KOPT-K1 (cell line): ENCODE measurements around the gene ARPC2.

Source experiments
- H3K27ac ChIP-seq: fragments of 200-600 bp; sonication (generic); 2 replicates; pipeline ENCODE4 v1.5.1; 2016; ENCODE audit warnings: antibody characterized with exemption, mild to moderate bottlenecking, low read depth, low read length; ENCODE audit not compliant: poor library complexity, severe bottlenecking
- H3K36me3 ChIP-seq: fragments of 200-600 bp; sonication (generic); 2 replicates; pipeline ENCODE4 v1.5.1; 2017; ENCODE audit warnings: antibody characterized with exemption, mild to moderate bottlenecking, low read length, moderate library complexity; ENCODE audit not compliant: insufficient read depth
- H3K9me3 ChIP-seq: fragments of 200-600 bp; sonication (generic); 2 replicates; pipeline ENCODE4 v1.5.1; 2017; ENCODE audit warnings: antibody characterized with exemption, low read length, mild to moderate bottlenecking; ENCODE audit not compliant: insufficient read depth, poor library complexity, severe bottlenecking

Gene ARPC2

DNA sequence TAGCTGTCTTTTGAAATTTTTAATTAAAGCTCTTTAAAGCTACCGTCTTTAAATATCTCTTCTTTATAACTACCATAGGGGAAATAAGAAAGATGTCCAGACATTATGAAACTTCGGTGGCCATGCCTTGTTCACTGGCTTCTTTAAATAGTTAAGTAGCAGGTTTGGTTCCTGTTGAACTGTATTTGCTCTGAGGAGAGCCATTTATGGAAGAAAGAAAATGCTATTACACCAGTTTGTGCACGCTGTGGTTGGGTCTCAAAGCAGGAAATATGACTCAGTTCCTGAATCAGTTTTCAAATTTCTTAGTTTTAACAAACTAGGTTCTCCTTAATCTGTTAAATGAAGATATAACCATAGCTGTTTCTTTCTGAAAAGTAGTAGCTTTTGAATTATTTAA lies 12.2 kb downstream of the ARPC2 start:
- no peaks in the 10 kb centered on the region for H3K9me3 ChIP-seq
- H3K36me3 ChIP-seq, result peaks cover 98% of the 10 kb centered on the region
- H3K27ac ChIP-seq, result peak overlapping the region; percentile 75

DNA sequence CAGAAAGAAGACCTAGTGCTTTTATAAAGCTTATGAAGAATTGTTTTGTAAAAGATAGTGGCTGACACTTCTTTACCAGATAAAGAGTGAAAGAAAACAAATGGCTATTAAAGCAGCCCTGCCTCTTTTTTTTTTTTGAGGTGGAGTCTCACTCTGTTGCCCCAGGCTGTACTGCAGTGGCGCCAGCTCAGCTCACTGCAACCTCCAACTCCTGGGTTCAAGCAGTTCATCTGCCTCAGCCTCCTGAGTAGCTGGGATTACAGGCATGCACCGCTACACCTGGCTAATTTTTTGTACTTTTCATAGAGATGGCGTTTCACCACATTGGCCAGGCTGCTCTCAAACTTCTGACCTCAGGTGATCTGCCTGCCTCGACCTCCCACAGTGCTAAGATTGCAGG lies 12.9 kb downstream of the ARPC2 start:
- Histone ChIP-seq H3K27ac (peak overlapping the region; percentile 75), H3K36me3 (peaks cover 98% of the 10 kb centered on the region), H3K9me3 (no peaks in the 10 kb centered on the region)

- H3K27ac ChIP-seq, result no peak overlapping the region
- peaks cover 98% of the 10 kb centered on the region for H3K36me3 ChIP-seq
- H3K9me3 ChIP-seq, result no peaks in the 10 kb centered on the region
Observed at GRCh38 chr2:218230882-218231281, 13.9 kb downstream of the ARPC2 start.

DNA sequence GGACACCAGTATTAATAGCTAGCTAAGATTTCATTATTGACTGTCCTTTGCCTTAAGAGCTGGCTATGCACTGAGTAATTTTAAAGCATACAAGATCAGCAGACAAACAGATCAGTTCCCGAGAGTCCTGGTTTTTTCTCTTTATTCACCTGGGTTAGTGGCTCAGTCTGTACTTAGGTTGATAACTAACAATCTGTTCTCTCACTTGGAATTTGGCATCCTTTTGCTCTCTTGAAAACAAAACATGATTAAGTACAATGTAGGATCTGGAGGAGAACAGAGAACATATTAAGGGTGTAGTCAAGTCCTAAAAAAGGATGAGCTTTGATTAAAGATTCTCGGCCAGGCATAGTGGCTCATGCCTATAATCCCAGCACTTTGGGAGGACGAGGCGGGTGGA lies 16.6 kb downstream of the ARPC2 start:
- peaks cover 98% of the 10 kb centered on the region for H3K36me3 ChIP-seq
- H3K27ac ChIP-seq, result no peak overlapping the region
- no peaks in the 10 kb centered on the region for H3K9me3 ChIP-seq

GRCh38 chr2:218234521-218234920 lies 17.5 kb downstream of the ARPC2 start:
- Histone ChIP-seq H3K27ac (no peak overlapping the region), H3K9me3 (no peaks in the 10 kb centered on the region), H3K36me3 (peaks cover 100% of the 10 kb centered on the region)

- Histone ChIP-seq H3K36me3 (peaks cover 100% of the 10 kb centered on the region), H3K27ac (no peak overlapping the region), H3K9me3 (no peaks in the 10 kb centered on the region)
Observed at GRCh38 chr2:218235017-218235416, 18.0 kb downstream of the ARPC2 start.

DNA sequence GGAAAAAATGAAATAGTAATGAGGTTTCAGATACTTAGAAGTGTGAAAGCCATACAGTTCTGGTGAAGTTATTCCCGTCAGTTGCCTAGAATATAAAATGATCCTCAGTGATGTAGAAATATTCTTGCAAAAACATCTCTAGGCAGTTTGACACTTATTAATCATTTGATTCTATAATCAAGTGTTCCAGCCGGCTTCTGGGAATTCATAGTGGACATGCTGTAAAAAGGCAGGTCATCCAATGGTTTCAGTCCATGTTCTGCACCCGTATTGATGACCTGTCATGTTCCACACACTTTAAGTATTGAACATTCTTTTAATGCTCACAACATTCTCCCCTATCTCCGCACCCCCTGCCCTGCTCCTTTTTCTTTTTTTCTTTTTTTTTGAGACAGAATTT lies 19.8 kb downstream of the ARPC2 start:
- H3K27ac ChIP-seq, result no peak overlapping the region
- no peaks in the 10 kb centered on the region for H3K9me3 ChIP-seq
- peaks cover 100% of the 10 kb centered on the region for H3K36me3 ChIP-seq

DNA sequence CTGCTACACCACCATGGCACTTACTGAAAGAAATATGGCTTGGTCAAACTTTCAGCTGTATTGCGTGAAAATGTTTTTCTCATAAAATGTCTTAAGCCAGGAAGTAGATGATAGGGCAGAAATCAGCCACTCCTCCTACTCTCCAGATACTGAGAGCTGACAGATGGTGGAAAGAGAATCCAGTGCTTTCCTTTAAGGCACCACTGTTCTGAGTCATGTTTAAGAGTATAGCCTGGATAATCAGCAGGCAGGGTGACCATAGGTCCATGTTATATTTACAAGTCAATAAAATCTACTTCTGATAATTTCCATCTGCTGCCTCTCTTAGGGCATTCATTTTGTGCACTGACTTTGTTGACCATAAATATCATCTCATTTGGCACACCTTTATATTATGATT lies 21.9 kb downstream of the ARPC2 start:
- Histone ChIP-seq H3K9me3 (no peaks in the 10 kb centered on the region), H3K27ac (no peak overlapping the region), H3K36me3 (peaks cover 100% of the 10 kb centered on the region)

DNA sequence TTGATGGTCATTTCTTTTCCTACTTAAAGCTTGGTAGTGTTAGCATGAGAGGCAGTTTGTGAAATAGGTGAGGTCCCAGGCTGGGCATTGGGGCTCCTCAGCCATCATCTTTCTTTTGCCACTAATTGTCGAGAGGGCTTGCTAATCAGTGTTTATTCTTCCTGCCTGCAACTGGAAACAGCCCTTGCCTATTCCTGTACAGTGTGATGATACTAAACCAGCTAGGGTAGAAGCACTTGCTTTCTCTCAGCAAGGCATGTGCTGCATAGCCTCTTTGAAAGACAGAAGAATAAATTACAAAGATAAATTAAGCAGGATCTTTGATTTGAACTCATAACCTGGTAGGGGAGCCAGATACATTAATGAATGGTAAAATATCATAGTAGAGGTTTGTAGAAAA lies 27.2 kb downstream of the ARPC2 start:
- no peaks in the 10 kb centered on the region for H3K9me3 ChIP-seq
- peaks cover 100% of the 10 kb centered on the region for H3K36me3 ChIP-seq
- H3K27ac ChIP-seq, result no peak overlapping the region

- Histone ChIP-seq H3K36me3 (peaks cover 100% of the 10 kb centered on the region), H3K9me3 (no peaks in the 10 kb centered on the region), H3K27ac (no peak overlapping the region)
Observed at GRCh38 chr2:218244665-218245064, 27.7 kb downstream of the ARPC2 start.

GRCh38 chr2:218245214-218245613 lies 28.2 kb downstream of the ARPC2 start:
- peaks cover 100% of the 10 kb centered on the region for H3K36me3 ChIP-seq
- no peak overlapping the region for H3K27ac ChIP-seq
- H3K9me3 ChIP-seq, result no peaks in the 10 kb centered on the region

GRCh38 chr2:218249691-218250090 lies 32.7 kb downstream of the ARPC2 start:
- H3K9me3 ChIP-seq, result no peaks in the 10 kb centered on the region
- peaks cover 100% of the 10 kb centered on the region for H3K36me3 ChIP-seq
- H3K27ac ChIP-seq, result no peak overlapping the region

DNA sequence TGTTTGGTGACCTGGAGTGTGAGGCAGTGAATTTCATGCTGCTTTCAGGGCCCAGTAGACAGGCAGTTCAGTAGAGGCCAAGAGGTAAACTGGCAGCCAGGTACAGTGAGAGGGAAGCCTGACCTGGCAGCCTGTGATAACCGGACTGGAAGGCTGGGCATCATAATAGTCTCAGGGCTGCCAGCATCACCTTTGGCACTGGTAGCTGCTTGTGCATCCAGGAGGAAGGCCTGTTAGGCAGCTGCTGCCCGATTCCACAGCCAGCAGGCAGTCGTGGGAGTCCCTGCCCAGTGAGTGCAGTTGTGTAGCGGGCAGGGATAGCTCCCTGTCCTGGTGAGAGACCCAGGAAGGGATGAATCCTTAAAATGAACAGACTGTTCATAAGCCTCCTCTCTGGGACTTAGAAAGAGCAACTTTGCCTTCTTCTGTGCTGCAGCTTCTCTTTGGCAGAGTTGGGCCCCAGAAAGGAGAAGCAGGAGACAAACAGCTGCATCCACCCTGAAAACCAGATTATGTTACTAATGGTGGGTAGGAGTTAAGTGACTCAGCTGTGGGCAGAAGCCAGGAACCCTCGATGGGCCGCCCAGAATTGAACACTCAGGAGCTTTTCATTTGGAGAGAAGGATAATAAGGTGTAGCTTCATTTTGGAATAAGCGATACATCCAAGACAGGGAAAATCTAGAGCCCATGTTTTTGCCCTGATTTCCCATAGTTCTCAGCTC lies 35.7 kb downstream of the ARPC2 start:
- Histone ChIP-seq H3K27ac (no peak overlapping the region), H3K9me3 (no peaks in the 10 kb centered on the region), H3K36me3 (peaks cover 94% of the 10 kb centered on the region)

DNA sequence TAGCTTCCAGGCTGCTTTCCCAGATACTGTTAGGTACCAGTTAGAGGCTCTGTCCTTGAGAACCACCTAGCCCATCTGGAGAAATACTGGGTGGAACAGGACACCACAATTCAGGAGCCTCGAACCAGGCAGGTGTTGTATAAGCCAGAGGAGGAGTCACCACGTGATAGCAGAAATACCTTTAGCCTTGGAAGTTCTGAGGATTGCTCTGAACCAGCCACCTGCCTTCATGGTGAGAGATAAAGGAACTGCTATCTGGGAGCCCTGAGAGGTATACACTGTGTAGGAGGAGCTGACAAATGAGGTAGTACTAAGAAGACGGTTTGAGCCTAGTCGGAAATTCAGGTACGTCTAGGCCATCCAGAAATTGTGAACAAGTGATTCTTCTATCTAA lies 36.2 kb downstream of the ARPC2 start:
- no peaks in the 10 kb centered on the region for H3K9me3 ChIP-seq
- H3K27ac ChIP-seq, result no peak overlapping the region
- peaks cover 89% of the 10 kb centered on the region for H3K36me3 ChIP-seq

GRCh38 chr2:218255446-218255845 lies 38.5 kb downstream of the ARPC2 start:
- H3K9me3 ChIP-seq, result no peaks in the 10 kb centered on the region
- peaks cover 67% of the 10 kb centered on the region for H3K36me3 ChIP-seq
- no peak overlapping the region for H3K27ac ChIP-seq

- H3K9me3 ChIP-seq, result no peaks in the 10 kb centered on the region
- peaks cover 56% of the 10 kb centered on the region for H3K36me3 ChIP-seq
- no peak overlapping the region for H3K27ac ChIP-seq
Observed at GRCh38 chr2:218256612-218257350, 39.8 kb downstream of the ARPC2 start.
